HG03558 (cell line): Measurements from ENCODE around the gene ACIN1.
"Not testable (repeated sequence)": the region's sequence is repeated elsewhere in the genome, so short reads cannot be mapped to it uniquely, and the experiment has no call there.

Experiments used
- ATAC-seq: cut with Tn5 transposase; IDR thresholded peaks from one replicate; pipeline ENCODE4 v1.9.1; 2021; ENCODE audit warnings: moderate number of reproducible peaks; ENCODE audit not compliant: unreplicated experiment; ENCODE audit errors: extremely low read depth

ACIN1 gene

GRCh38 chr14:23110579-23111365 lies 15.8 kb upstream of the ACIN1 start:
- no peak for ATAC-seq

GRCh38 chr14:23109769-23110168 lies 14.8 kb upstream of the ACIN1 start:
- ATAC-seq, result no peak

GRCh38 chr14:23108169-23108568 lies 13.2 kb upstream of the ACIN1 start:
- not testable (repeated sequence) for ATAC-seq

- not testable (repeated sequence) for ATAC-seq
These were observed 12.7 kb upstream of the ACIN1 start for GRCh38 chr14:23107620-23108019.

GRCh38 chr14:23106747-23107045 lies 11.8 kb upstream of the ACIN1 start:
- no peak for ATAC-seq

- ATAC-seq, result no peak
These were observed 10.4 kb upstream of the ACIN1 start for GRCh38 chr14:23105348-23105824.

GRCh38 chr14:23104591-23105347 lies 9.8 kb upstream of the ACIN1 start, which contains the start of gene CIROP:
TSS of gene CIROP (minus strand) at chr14:23104989. CDS start at chr14:23104920, 69 bp downstream.
- ATAC-seq, result no peak

- no peak for ATAC-seq
These were observed 9.2 kb upstream of the ACIN1 start for GRCh38 chr14:23104070-23104590.

GRCh38 chr14:23103581-23103980 lies 8.6 kb upstream of the ACIN1 start:
- no peak for ATAC-seq

GRCh38 chr14:23102801-23103200 lies 7.9 kb upstream of the ACIN1 start:
- ATAC-seq, result no peak

- no peak for ATAC-seq
These were observed 7.2 kb upstream of the ACIN1 start for GRCh38 chr14:23101986-23102625.

GRCh38 chr14:23101213-23101970 lies 6.5 kb upstream of the ACIN1 start:
- no peak for ATAC-seq

GRCh38 chr14:23099212-23099861 lies 4.4 kb upstream of the ACIN1 start:
- ATAC-seq, result no peak

- no peak for ATAC-seq
These were observed 2.9 kb upstream of the ACIN1 start for GRCh38 chr14:23097786-23098185.

- peak; percentile 85 for ATAC-seq
These were observed 516 bp upstream of the ACIN1 start, which contains the start of gene C14orf119 for GRCh38 chr14:23095196-23096108. TSS of gene C14orf119 (plus strand) at chr14:23095505. CDS start at chr14:23097659, 2,154 bp downstream.

- ATAC-seq, result no peak
These were observed 808 bp downstream of the ACIN1 start for GRCh38 chr14:23093991-23094665.

- no peak for ATAC-seq
These were observed 1.4 kb downstream of the ACIN1 start for GRCh38 chr14:23093526-23093925.

- no peak for ATAC-seq
These were observed 1.8 kb downstream of the ACIN1 start for GRCh38 chr14:23093104-23093503.
